ENCODE results near the gene TELO2. TPM values are rescaled to one million over a fixed set of nuclear protein-coding genes. Genes with fewer than 3 reads are reported as not detected.

Gene TELO2
- total RNA-seq, 1 experiment from 2014 or later, result 65.4 TPM

DNA sequence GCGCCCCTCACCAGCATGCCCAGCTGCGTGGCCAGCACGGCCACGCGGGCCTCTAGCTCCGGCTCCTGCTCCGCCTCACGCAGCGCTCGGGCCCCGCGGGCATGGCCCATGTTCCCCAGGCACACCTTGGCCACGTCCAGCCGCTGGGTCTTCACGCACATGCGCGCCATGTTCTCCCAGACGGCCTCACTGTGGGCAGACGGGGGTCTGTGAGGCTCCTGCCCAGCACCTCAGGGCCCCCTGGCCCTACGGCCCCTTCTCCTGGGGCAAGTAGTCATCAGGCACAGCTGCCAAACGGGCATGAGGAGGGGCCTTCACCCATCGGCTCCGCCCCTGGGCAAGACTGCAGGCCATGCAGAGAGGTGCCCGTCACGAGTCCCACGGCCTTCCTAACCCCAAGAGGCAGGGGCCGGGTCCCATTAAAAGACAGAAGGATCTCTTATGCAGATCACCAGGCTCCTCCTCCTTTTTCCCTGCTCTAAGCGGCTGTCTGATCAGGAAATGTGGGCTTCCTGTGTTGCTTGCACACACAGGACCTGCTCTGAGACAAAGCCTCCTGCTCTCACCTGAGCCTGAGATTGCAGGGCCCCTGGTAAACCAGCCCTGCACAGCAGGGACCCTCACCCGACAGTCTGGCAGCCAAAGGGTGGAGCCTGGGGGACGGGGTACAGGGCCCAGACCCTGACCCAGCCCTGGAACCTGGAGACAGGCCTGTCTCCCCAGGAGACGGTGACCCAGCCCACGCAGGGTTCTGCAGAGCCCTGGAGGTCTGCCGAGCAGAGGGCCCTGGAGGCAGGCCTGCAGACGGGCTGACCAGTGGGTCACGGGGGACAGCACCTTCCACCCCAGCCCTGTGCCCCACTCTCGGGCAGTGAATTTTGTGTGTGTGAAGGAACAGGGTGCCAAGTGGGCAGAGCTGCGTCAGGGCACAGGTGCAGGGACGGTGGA is 33.7 kb downstream of the TELO2 start:
- DNase-seq (ENCODE audit: low read depth, low spot score) (no peak), ATAC-seq (peak; percentile 6; the same call in 1 of the 2 replicates)
- Histone ChIP-seq H3K36me3 (ENCODE audit: control insufficient read depth, insufficient read depth, low read length) (no peaks in the 10 kb centered on the region), H3K27me3 (ENCODE audit: control insufficient read depth, insufficient read depth, low read length) (no peaks in the 10 kb centered on the region), H3K4me3 (ENCODE audit: low read depth in 2 of 2, low read length in 2 of 2) (no peak overlapping the region), H3K9me3 (ENCODE audit: control insufficient read depth, insufficient read depth, low read depth, low read length) (no peaks in the 10 kb centered on the region), H3K4me1 (ENCODE audit: control insufficient read depth, insufficient read depth, low read length) (no peaks in the 10 kb centered on the region), H3K27ac (ENCODE audit: low read length) (no peak overlapping the region)
- ChIA-PET CTCF (no interaction called here), POLR2A (no interaction called here)
- no TSS peak for BruUV-seq (replicated peaks)
- no peak for TF ChIP-seq TCF7L2 (IDR thresholded peaks at IDR 0.05; ENCODE audit: low read depth, low read length)
- TF ChIP-seq, protein P1, sequence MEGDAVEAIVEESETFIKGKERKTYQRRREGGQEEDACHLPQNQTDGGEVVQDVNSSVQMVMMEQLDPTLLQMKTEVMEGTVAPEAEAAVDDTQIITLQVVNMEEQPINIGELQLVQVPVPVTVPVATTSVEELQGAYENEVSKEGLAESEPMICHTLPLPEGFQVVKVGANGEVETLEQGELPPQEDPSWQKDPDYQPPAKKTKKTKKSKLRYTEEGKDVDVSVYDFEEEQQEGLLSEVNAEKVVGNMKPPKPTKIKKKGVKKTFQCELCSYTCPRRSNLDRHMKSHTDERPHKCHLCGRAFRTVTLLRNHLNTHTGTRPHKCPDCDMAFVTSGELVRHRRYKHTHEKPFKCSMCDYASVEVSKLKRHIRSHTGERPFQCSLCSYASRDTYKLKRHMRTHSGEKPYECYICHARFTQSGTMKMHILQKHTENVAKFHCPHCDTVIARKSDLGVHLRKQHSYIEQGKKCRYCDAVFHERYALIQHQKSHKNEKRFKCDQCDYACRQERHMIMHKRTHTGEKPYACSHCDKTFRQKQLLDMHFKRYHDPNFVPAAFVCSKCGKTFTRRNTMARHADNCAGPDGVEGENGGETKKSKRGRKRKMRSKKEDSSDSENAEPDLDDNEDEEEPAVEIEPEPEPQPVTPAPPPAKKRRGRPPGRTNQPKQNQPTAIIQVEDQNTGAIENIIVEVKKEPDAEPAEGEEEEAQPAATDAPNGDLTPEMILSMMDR (IDR thresholded peaks at IDR 0.05), result no peak
- no peak for TF ChIP-seq SIN3A (IDR thresholded peaks at IDR 0.05; ENCODE audit: borderline replicate concordance, insufficient read depth, low read depth, low read length)
- TF ChIP-seq POLR2AphosphoS5 (IDR thresholded peaks at IDR 0.05; ENCODE audit: low read depth, low read length), result no peak
- TF ChIP-seq, protein P2, sequence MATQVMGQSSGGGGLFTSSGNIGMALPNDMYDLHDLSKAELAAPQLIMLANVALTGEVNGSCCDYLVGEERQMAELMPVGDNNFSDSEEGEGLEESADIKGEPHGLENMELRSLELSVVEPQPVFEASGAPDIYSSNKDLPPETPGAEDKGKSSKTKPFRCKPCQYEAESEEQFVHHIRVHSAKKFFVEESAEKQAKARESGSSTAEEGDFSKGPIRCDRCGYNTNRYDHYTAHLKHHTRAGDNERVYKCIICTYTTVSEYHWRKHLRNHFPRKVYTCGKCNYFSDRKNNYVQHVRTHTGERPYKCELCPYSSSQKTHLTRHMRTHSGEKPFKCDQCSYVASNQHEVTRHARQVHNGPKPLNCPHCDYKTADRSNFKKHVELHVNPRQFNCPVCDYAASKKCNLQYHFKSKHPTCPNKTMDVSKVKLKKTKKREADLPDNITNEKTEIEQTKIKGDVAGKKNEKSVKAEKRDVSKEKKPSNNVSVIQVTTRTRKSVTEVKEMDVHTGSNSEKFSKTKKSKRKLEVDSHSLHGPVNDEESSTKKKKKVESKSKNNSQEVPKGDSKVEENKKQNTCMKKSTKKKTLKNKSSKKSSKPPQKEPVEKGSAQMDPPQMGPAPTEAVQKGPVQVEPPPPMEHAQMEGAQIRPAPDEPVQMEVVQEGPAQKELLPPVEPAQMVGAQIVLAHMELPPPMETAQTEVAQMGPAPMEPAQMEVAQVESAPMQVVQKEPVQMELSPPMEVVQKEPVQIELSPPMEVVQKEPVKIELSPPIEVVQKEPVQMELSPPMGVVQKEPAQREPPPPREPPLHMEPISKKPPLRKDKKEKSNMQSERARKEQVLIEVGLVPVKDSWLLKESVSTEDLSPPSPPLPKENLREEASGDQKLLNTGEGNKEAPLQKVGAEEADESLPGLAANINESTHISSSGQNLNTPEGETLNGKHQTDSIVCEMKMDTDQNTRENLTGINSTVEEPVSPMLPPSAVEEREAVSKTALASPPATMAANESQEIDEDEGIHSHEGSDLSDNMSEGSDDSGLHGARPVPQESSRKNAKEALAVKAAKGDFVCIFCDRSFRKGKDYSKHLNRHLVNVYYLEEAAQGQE (IDR thresholded peaks at IDR 0.05; ENCODE audit: insufficient read depth in 1 of 2, low read depth in 2 of 2, low read length in 1 of 2), result no peak
- in situ Hi-C loops (cut with HindIII; ENCODE audit: low pct_unique_long_range_greater_than_20kb, low sequenced_read_pairs) (no loop called here), intact Hi-C loops (cut with micrococcal nuclease; ENCODE audit: unreplicated experiment) (no loop called here)

DNA sequence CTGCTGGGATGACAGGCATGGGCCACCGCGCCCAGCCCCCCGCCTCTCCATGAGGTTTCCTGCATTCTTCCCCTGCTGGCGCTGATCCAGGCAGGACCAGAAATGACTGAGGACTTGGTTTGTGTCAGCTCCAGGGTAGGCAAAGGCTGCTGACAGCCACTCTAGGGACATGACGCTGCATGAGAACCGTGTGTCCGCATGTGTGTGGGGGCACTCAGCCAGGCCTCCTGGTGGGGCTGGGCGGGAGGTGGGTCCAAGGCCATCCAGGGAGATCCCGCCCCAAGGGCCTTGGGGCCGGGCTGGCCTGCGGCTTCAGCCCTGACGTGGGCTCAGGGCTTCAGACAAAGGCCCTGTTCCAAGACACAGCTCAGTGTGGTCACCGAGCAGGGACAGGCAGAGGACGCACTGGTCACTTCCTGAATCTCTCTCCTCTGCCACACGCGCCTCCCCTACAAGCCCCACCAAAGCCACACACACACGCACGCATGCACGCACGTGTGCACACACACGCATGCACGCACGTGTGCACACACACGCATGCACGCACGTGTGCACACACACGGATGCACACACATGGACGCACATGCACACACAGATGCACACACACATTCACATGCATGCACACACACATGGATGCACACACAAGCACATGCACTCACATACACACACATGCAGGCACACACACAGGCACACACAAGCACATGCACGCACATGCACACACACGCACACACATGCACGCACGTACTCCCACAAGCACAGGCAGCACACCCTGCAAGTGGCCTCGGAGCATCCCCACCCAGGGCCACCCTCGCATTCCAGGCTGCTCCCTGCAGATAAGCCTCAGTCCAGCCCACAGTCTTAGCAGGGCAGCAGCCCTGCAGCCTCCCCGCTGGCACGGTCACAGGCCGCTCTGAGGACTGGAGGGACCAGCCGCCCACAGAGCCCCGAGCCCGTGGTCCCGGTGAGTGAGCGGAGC is 35.0 kb downstream of the TELO2 start:
- H3K4me1 ChIP-seq (ENCODE audit: control insufficient read depth, insufficient read depth, low read length), result no peaks in the 10 kb centered on the region
- no peaks in the 10 kb centered on the region for H3K27me3 ChIP-seq (ENCODE audit: control insufficient read depth, insufficient read depth, low read length)
- in situ Hi-C loops (cut with HindIII; ENCODE audit: low pct_unique_long_range_greater_than_20kb, low sequenced_read_pairs), result no loop called here
- no peak overlapping the region for H3K27ac ChIP-seq (ENCODE audit: low read length)
- DNase-seq (ENCODE audit: low read depth, low spot score), result no peak
- TF ChIP-seq, protein P1 (IDR thresholded peaks at IDR 0.05), result no peak
- no peak for TF ChIP-seq POLR2AphosphoS5 (IDR thresholded peaks at IDR 0.05; ENCODE audit: low read depth, low read length)
- H3K9me3 ChIP-seq (ENCODE audit: control insufficient read depth, insufficient read depth, low read depth, low read length), result no peaks in the 10 kb centered on the region
- BruUV-seq (replicated peaks), result no TSS peak
- H3K36me3 ChIP-seq (ENCODE audit: control insufficient read depth, insufficient read depth, low read length), result no peaks in the 10 kb centered on the region
- ATAC-seq, result no peak
- H3K4me3 ChIP-seq (ENCODE audit: low read depth in 2 of 2, low read length in 2 of 2), result no peak overlapping the region
- POLR2A ChIA-PET, result interaction anchor here (0.6 kb wide), 1 partner anchor 436 kb away, joined by 11 read pairs; the partner anchor contains the start of gene RPS2
- intact Hi-C loops (cut with micrococcal nuclease; ENCODE audit: unreplicated experiment), result no loop called here
- CTCF ChIA-PET, result no interaction called here
